Large intestine (tissue), 3 donors: ENCODE measurements around the gene WDR88. TPM values are rescaled to one million over a fixed set of nuclear protein-coding genes. Genes with fewer than 3 reads are reported as not detected.
"Not testable (repeated sequence)": the region's sequence is repeated elsewhere in the genome, so short reads cannot be mapped to it uniquely, and the experiment has no call there.

Experiments
- DNase-seq, 2 donors: peaks; one replicate each; pipeline versions ENCODE4 v3.0.0 to v3.0.0-alpha.2; 2013
- H3K27ac ChIP-seq: one replicate; pipeline ENCODE4 v1.5.1; 2013; ENCODE audit warnings: low read length
- H3K27me3 ChIP-seq: 2 replicates; pipeline ENCODE4 v1.6.1; 2013; ENCODE audit warnings: low read length; ENCODE audit not compliant: control insufficient read depth, insufficient read depth
- H3K36me3 ChIP-seq: 2 replicates; pipeline ENCODE4 v1.6.1; 2013; ENCODE audit warnings: low read length; ENCODE audit not compliant: control insufficient read depth, insufficient read depth
- H3K4me1 ChIP-seq: one replicate; pipeline ENCODE4 v1.6.1; 2013; ENCODE audit warnings: low read length; ENCODE audit not compliant: control insufficient read depth, insufficient read depth
- H3K4me3 ChIP-seq: one replicate; pipeline ENCODE4 v1.5.1; 2013; ENCODE audit warnings: low read length
- H3K9me3 ChIP-seq: one replicate; pipeline ENCODE4 v1.6.1; 2013; ENCODE audit warnings: mild to moderate bottlenecking, low read depth, low read length, moderate library complexity; ENCODE audit not compliant: control insufficient read depth
- WGBS: methylation state at CpG from one replicate; pipeline ENCODE4 v1.1.5; 2013; ENCODE audit warnings: low lambda C conversion rate; ENCODE audit not compliant: insufficient coverage; 5-methylcytosine and 5-hydroxymethylcytosine counted together
- polyA plus RNA-seq: library from polyadenylated mRNA; unstranded; fragments of 120-200 nt; gene quantifications from one replicate; pipeline ENCODE4 v1.2.1, GENCODE V29; 2013

The WDR88 gene
- polyA plus RNA-seq, 1 donor: 0.54 TPM

- Histone ChIP-seq H3K27me3 (peaks cover 23% of the 10 kb centered on the region), H3K9me3 (peaks cover 4% of the 10 kb centered on the region), H3K36me3 (no peaks in the 10 kb centered on the region), H3K4me3 (no peak overlapping the region), H3K4me1 (peaks cover 9% of the 10 kb centered on the region), H3K27ac (no peak overlapping the region)
- WGBS: 100% methylated on average over 2 of the region's 9 CpGs
- no peak for DNase-seq
These were observed 88.8 kb downstream of the WDR88 start for GRCh38 chr19:33220735-33221134.

GRCh38 chr19:33221638-33222037, 89.7 kb downstream of the WDR88 start:
- WGBS: no CpG with 5 or more reads among the region's 6 CpGs
- H3K4me3 ChIP-seq: no peak overlapping the region
- H3K27me3 ChIP-seq: peaks cover 32% of the 10 kb centered on the region
- no peak overlapping the region for H3K27ac ChIP-seq
- peaks cover 4% of the 10 kb centered on the region for H3K9me3 ChIP-seq
- DNase-seq: no peak
- no peaks in the 10 kb centered on the region for H3K36me3 ChIP-seq
- peaks cover 10% of the 10 kb centered on the region for H3K4me1 ChIP-seq

DNA sequence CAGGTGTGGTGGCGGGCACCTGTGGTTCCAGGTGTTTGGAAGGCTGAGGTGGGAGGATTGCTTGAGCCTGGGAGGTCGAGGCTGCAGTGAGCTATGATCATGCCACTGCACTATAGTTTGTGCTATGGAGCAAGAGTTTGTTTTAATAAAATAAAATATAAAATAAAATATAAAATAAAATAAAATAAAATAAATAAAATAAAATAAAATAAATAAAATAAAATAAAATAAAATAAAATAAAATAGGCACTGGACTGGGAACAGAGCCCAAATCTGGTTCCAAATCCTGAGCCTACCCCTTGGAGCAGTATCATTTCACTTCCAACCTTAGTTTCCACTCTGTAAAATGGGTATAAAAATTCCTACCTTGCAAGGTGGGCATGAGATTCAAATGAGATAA, 90.3 kb downstream of the WDR88 start:
- WGBS: no CpG with 5 or more reads among the region's 2 CpGs

DNA sequence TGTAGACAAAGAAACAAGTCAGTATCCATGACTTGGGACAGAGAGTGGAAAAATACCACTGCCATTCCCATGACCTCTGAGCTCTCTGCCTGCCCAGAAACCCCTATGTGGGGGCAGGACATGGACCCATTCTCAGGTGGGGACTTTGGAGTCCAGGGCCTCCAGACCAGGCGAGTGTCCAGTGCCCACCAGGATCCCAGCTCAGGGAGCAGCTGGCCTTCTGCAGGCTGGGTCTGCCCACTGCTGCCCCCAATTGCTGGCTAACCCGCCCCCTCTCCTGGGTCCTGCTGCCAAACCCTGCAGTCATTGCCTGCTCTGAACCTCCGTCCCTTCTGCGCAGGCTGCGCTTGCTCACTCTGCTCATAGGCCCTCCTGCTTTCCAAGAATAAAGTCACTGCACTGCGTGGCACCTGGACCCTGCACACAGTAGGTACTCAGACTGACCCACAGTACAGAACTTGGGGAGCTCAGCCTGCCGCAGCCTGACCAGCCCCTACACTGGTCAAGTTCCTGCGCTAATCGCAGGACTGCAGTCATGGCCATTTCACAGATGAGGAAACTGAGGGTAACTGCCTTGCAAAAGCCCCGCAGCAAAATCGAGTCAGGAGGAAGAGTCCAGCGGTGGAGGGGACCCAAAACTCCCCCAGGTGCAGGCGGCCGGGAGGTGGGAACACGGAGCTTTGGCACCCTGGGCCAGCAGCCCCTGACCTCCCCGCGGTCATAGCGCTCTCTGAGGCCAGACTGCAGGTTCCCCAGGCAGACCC, 93.0 kb downstream of the WDR88 start:
- peak overlapping the region; percentile 36 for H3K4me3 ChIP-seq
- peaks cover 10% of the 10 kb centered on the region for H3K4me1 ChIP-seq
- 93% methylated on average over 3 of the region's 18 CpGs for WGBS
- H3K9me3 ChIP-seq: peaks cover 16% of the 10 kb centered on the region
- H3K36me3 ChIP-seq: no peaks in the 10 kb centered on the region
- no peak overlapping the region for H3K27ac ChIP-seq
- peaks cover 37% of the 10 kb centered on the region for H3K27me3 ChIP-seq
- DNase-seq: no peak

More for the DNA sequence above, 90.3 kb downstream of the WDR88 start:
- not testable (repeated sequence) for H3K9me3 ChIP-seq, H3K27ac ChIP-seq, H3K4me3 ChIP-seq, DNase-seq, H3K36me3 ChIP-seq
- peaks cover 35% of the 10 kb centered on the region for H3K27me3 ChIP-seq
- H3K4me1 ChIP-seq: peaks cover 10% of the 10 kb centered on the region

Other genes with a start within 250 kb of the WDR88 start
- gene CEP89, start 160.2 kb upstream of the WDR88 start, polyA plus RNA-seq: 14.4 TPM
- gene FAAP24, start 159.9 kb upstream of the WDR88 start, polyA plus RNA-seq: 3.1 TPM
- gene RHPN2, start 67.2 kb upstream of the WDR88 start, polyA plus RNA-seq: 34.4 TPM
- gene GPATCH1, start 50.9 kb upstream of the WDR88 start, polyA plus RNA-seq: 11.9 TPM
- gene LRP3, start 62.2 kb downstream of the WDR88 start, polyA plus RNA-seq: 37.8 TPM
- 20.9 TPM for gene SLC7A10, start 93.7 kb downstream of the WDR88 start, polyA plus RNA-seq
- 125 TPM for gene CEBPA, start 170.4 kb downstream of the WDR88 start, polyA plus RNA-seq
- 62.9 TPM for gene CEBPG, start 241.6 kb downstream of the WDR88 start, polyA plus RNA-seq